Activated CD4-positive, alpha-beta T cell treated with anti-CD3 and anti-CD28 coated beads for 36 hours (primary cell): ENCODE data around the gene SERTAD2. TPM values are rescaled to one million over a fixed set of nuclear protein-coding genes. Genes with fewer than 3 reads are reported as not detected.

Experiments
- ATAC-seq: fragments of 200-7000 bp; cut with Tn5 transposase; one replicate; pipeline ENCODE4 v1.10.0; 2021; ENCODE audit warnings: mild to moderate bottlenecking, moderate library complexity
- CTCF ChIA-PET: fragments of 350-600 bp; sonication (Branson Sonifier 250); formaldehyde crosslinking; loops from one replicate; lab custom pipeline; 2021; ENCODE audit warnings: antibody characterized with exemption; lab: Charles Lee
- POLR2A ChIA-PET: fragments of 350-600 bp; sonication (Branson Sonifier 250); formaldehyde crosslinking; loops from one replicate; lab custom pipeline; 2021; ENCODE audit warnings: antibody characterized with exemption, inconsistent platforms; lab: Charles Lee
- DNase-seq: peaks from one replicate; pipeline ENCODE4 v3.0.0-alpha.2; 2020
- H3K27ac Mint-ChIP-seq: one replicate; pipeline ENCODE4 v1.8.0; 2021; ENCODE audit warnings: mixed read lengths
- H3K27me3 Mint-ChIP-seq: one replicate; pipeline ENCODE4 v1.8.0; 2021; ENCODE audit warnings: mixed read lengths
- H3K36me3 Mint-ChIP-seq: one replicate; pipeline ENCODE4 v1.8.0; 2021; ENCODE audit warnings: low read depth, mixed read lengths
- H3K4me1 Mint-ChIP-seq: one replicate; pipeline ENCODE4 v1.8.0; 2021; ENCODE audit warnings: mixed read lengths
- H3K4me3 Mint-ChIP-seq: one replicate; pipeline ENCODE4 v1.8.0; 2021; ENCODE audit warnings: mild to moderate bottlenecking, moderate library complexity, mixed read lengths
- H3K9me3 Mint-ChIP-seq: one replicate; pipeline ENCODE4 v1.8.0; 2021; ENCODE audit warnings: low read depth, mixed read lengths
- intact Hi-C, 2 experiments: fragments of 100-400 bp; cut with DNase I in 1 of 2; cut with micrococcal nuclease in 1 of 2; formaldehyde crosslinking; loops; one replicate each; pipeline versions ENCODE4 v1.14.2 to v1.15.1; 2022 to 2024; cut with DNase I, micrococcal nuclease
- total RNA-seq, 2 experiments: library from RNA; stranded (reverse); gene quantifications; one replicate each; pipeline ENCODE4 v1.2.3, GENCODE V29; 2021

SERTAD2 gene
- total RNA-seq, 2 experiments from 2014 or later, result 14.5 to 14.9 TPM

GRCh38 chr2:64657411-64657810, 3.7 kb upstream of the SERTAD2 start:
- no peak overlapping the region for H3K4me3 Mint-ChIP-seq
- peaks cover 3% of the 10 kb centered on the region for H3K36me3 Mint-ChIP-seq
- H3K9me3 Mint-ChIP-seq, result no peaks in the 10 kb centered on the region
- ATAC-seq (no peak), DNase-seq (no peak)
- POLR2A ChIA-PET, result no interaction called here
- peak overlapping the region; percentile 0 for H3K27ac Mint-ChIP-seq
- peaks cover 70% of the 10 kb centered on the region for H3K4me1 Mint-ChIP-seq
- CTCF ChIA-PET, result interaction anchor here (0.7 to 1.6 kb wide), 7 partner anchors 10 to 94 kb away, joined by 3 to 7 read pairs (median 4); no protein-coding TSS in a partner anchor
- no peaks in the 10 kb centered on the region for H3K27me3 Mint-ChIP-seq
- intact Hi-C loops, result no loop called here

GRCh38 chr2:64656379-64656778, 2.7 kb upstream of the SERTAD2 start:
- DNase-seq (no peak), ATAC-seq (no peak)
- CTCF ChIA-PET, result interaction anchor here (0.7 to 5.9 kb wide), 4 partner anchors 11 to 105 kb away, joined by 3 to 50 read pairs (median 18); no protein-coding TSS in a partner anchor
- Mint-ChIP-seq H3K4me3 (no peak overlapping the region), H3K36me3 (peaks cover 3% of the 10 kb centered on the region), H3K27ac (no peak overlapping the region), H3K27me3 (no peaks in the 10 kb centered on the region), H3K4me1 (peaks cover 72% of the 10 kb centered on the region), H3K9me3 (no peaks in the 10 kb centered on the region)
- intact Hi-C loops, result no loop called here
- POLR2A ChIA-PET, result interaction anchor here (1.0 to 1.7 kb wide), 2 partner anchors 8 to 19 kb away, joined by 4 to 5 read pairs; no protein-coding TSS in a partner anchor

GRCh38 chr2:64655873-64656272, 2.2 kb upstream of the SERTAD2 start:
- H3K4me1 Mint-ChIP-seq, result peaks cover 73% of the 10 kb centered on the region
- H3K27ac Mint-ChIP-seq, result peak overlapping the region; percentile 22
- no peak overlapping the region for H3K4me3 Mint-ChIP-seq
- no peaks in the 10 kb centered on the region for H3K9me3 Mint-ChIP-seq
- peaks cover 3% of the 10 kb centered on the region for H3K36me3 Mint-ChIP-seq
- ATAC-seq (no peak), DNase-seq (peak; percentile 47)
- POLR2A ChIA-PET, result interaction anchor here (0.8 to 1.7 kb wide), 4 partner anchors 9 to 132 kb away, joined by 3 to 5 read pairs (median 4); partner anchors contain the start of gene AFTPH
- CTCF ChIA-PET, result interaction anchor here (0.5 to 5.9 kb wide), 13 partner anchors 10 to 176 kb away, joined by 3 to 50 read pairs (median 7); partner anchors contain the start of gene AFTPH
- no peaks in the 10 kb centered on the region for H3K27me3 Mint-ChIP-seq
- intact Hi-C loops, result loop anchor here (1.0 to 2.0 kb wide), 5 partner anchors 21 to 111 kb away; no protein-coding TSS in a partner anchor

- POLR2A ChIA-PET, result interaction anchor here (0.5 to 1.7 kb wide), 5 partner anchors 9 to 131 kb away, joined by 3 to 5 read pairs (median 4); partner anchors contain the start of gene AFTPH
- no peaks in the 10 kb centered on the region for H3K27me3 Mint-ChIP-seq
- H3K4me3 Mint-ChIP-seq, result peak overlapping the region; percentile 85
- H3K4me1 Mint-ChIP-seq, result peaks cover 77% of the 10 kb centered on the region
- CTCF ChIA-PET, result interaction anchor here (0.5 to 5.9 kb wide), 16 partner anchors 9 to 176 kb away, joined by 3 to 50 read pairs (median 6); partner anchors contain the start of gene AFTPH
- intact Hi-C loops, result loop anchor here (1.0 to 2.0 kb wide), 5 partner anchors 22 to 112 kb away; no protein-coding TSS in a partner anchor
- H3K27ac Mint-ChIP-seq, result peak overlapping the region; percentile 78
- H3K36me3 Mint-ChIP-seq, result peaks cover 3% of the 10 kb centered on the region
- DNase-seq (peak; percentile 76), ATAC-seq (peak; percentile 38)
- H3K9me3 Mint-ChIP-seq, result no peaks in the 10 kb centered on the region
Observed at GRCh38 chr2:64655018-64655664, 1.4 kb upstream of the SERTAD2 start.

- peak overlapping the region; percentile 85 for H3K4me3 Mint-ChIP-seq
- peak overlapping the region; percentile 78 for H3K27ac Mint-ChIP-seq
- H3K9me3 Mint-ChIP-seq, result no peaks in the 10 kb centered on the region
- peaks cover 3% of the 10 kb centered on the region for H3K36me3 Mint-ChIP-seq
- ATAC-seq (peak; percentile 25), DNase-seq (peak; percentile 78)
- peaks cover 75% of the 10 kb centered on the region for H3K4me1 Mint-ChIP-seq
- POLR2A ChIA-PET, result interaction anchor here (0.5 to 3.3 kb wide), 11 partner anchors 8 to 513 kb away, joined by 3 to 28 read pairs (median 5); partner anchors contain the start of genes AFTPH and RAB1A
- intact Hi-C loops, result loop anchor here (1.0 to 5.0 kb wide), 7 partner anchors 22 to 512 kb away; partner anchors contain the start of genes CEP68 (in 1 of the 2) and PELI1 (in 1 of the 2)
- CTCF ChIA-PET, result interaction anchor here (0.6 to 5.9 kb wide), 22 partner anchors 9 to 177 kb away, joined by 3 to 50 read pairs (median 5); partner anchors contain the start of gene AFTPH
- no peaks in the 10 kb centered on the region for H3K27me3 Mint-ChIP-seq
Observed at GRCh38 chr2:64654063-64654811, 524 bp upstream of the SERTAD2 start.

- Mint-ChIP-seq H3K27me3 (no peaks in the 10 kb centered on the region), H3K36me3 (peaks cover 3% of the 10 kb centered on the region), H3K4me1 (peaks cover 74% of the 10 kb centered on the region), H3K9me3 (no peaks in the 10 kb centered on the region), H3K4me3 (peak overlapping the region; percentile 85), H3K27ac (peak overlapping the region; percentile 94)
- DNase-seq (peak; percentile 60), ATAC-seq (peak; percentile 37)
- ChIA-PET CTCF (interaction anchor here (0.6 to 5.9 kb wide), 25 partner anchors 9 to 321 kb away, joined by 3 to 50 read pairs (median 4); partner anchors contain the start of gene AFTPH), POLR2A (interaction anchor here (0.6 to 3.3 kb wide), 8 partner anchors 8 to 234 kb away, joined by 3 to 28 read pairs (median 6); partner anchors contain the start of gene AFTPH)
- intact Hi-C loops, result loop anchor here (1.0 to 5.0 kb wide), 13 partner anchors 9 to 574 kb away; partner anchors contain the start of genes AFTPH (in 2 of the 2), ACTR2 (in 1 of the 2), CEP68 (in 1 of the 2) and PELI1 (in 1 of the 2)
Observed at GRCh38 chr2:64652231-64653108, 1.2 kb downstream of the SERTAD2 start.

- Mint-ChIP-seq H3K36me3 (peaks cover 3% of the 10 kb centered on the region), H3K9me3 (no peaks in the 10 kb centered on the region), H3K27ac (peak overlapping the region; percentile 29), H3K4me3 (peak overlapping the region; percentile 85), H3K4me1 (peaks cover 75% of the 10 kb centered on the region), H3K27me3 (no peaks in the 10 kb centered on the region)
- ChIA-PET POLR2A (interaction anchor here (1.3 to 3.3 kb wide), 2 partner anchors 15 to 99 kb away, joined by 3 to 28 read pairs; no protein-coding TSS in a partner anchor), CTCF (interaction anchor here (0.6 to 5.9 kb wide), 27 partner anchors 9 to 321 kb away, joined by 3 to 50 read pairs (median 4); partner anchors contain the start of gene AFTPH)
- DNase-seq, result no peak
- intact Hi-C loops, result loop anchor here in 1 of 2 experiments (5.0 kb wide), 2 partner anchors 406 to 509 kb away; partner anchors contain the start of genes CEP68 and PELI1
- no peak for ATAC-seq
Observed at GRCh38 chr2:64651590-64651989, 2.1 kb downstream of the SERTAD2 start.

GRCh38 chr2:64650722-64651338, 2.9 kb downstream of the SERTAD2 start:
- intact Hi-C loops, result loop anchor here in 1 of 2 experiments (5.0 kb wide), 2 partner anchors 406 to 509 kb away; partner anchors contain the start of genes CEP68 and PELI1
- Mint-ChIP-seq H3K9me3 (no peaks in the 10 kb centered on the region), H3K27me3 (no peaks in the 10 kb centered on the region), H3K4me1 (peaks cover 75% of the 10 kb centered on the region), H3K4me3 (no peak overlapping the region), H3K36me3 (peaks cover 3% of the 10 kb centered on the region), H3K27ac (no peak overlapping the region)
- DNase-seq, result no peak
- ChIA-PET POLR2A (interaction anchor here (0.6 kb wide), 1 partner anchor 36 kb away, joined by 7 read pairs; no protein-coding TSS in a partner anchor), CTCF (interaction anchor here (0.7 to 5.9 kb wide), 15 partner anchors 8 to 320 kb away, joined by 3 to 50 read pairs (median 9); partner anchors contain the start of gene AFTPH)
- no peak for ATAC-seq

GRCh38 chr2:64650296-64650695, 3.4 kb downstream of the SERTAD2 start:
- Mint-ChIP-seq H3K4me3 (no peak overlapping the region), H3K27ac (no peak overlapping the region), H3K36me3 (peaks cover 3% of the 10 kb centered on the region), H3K27me3 (no peaks in the 10 kb centered on the region), H3K9me3 (no peaks in the 10 kb centered on the region), H3K4me1 (peaks cover 70% of the 10 kb centered on the region)
- no peak for ATAC-seq
- ChIA-PET CTCF (interaction anchor here (0.7 to 5.9 kb wide), 14 partner anchors 7 to 217 kb away, joined by 3 to 50 read pairs (median 6); no protein-coding TSS in a partner anchor), POLR2A (interaction anchor here (0.6 kb wide), 1 partner anchor 37 kb away, joined by 7 read pairs; no protein-coding TSS in a partner anchor)
- intact Hi-C loops, result loop anchor here in 1 of 2 experiments (5.0 kb wide), 2 partner anchors 407 to 508 kb away; partner anchors contain the start of genes CEP68 and PELI1
- DNase-seq, result no peak
